Left kidney (tissue), 2 donors: ENCODE measurements around the gene MAGIX. TPM values are rescaled to one million over a fixed set of nuclear protein-coding genes. Genes with fewer than 3 reads are reported as not detected.

Source experiments
- DNase-seq: peaks from one replicate; pipeline ENCODE4 v3.0.0-alpha.2; 2013
- polyA plus RNA-seq: library from polyadenylated mRNA; unstranded; fragments of 120-200 nt; gene quantifications from one replicate; pipeline ENCODE4 v1.2.1, GENCODE V29; 2013; ENCODE audit not compliant: insufficient read length

Gene MAGIX
- polyA plus RNA-seq, 1 donor: 4.3 TPM

GRCh38 chrX:49205443-49205842 lies 42.9 kb downstream of the MAGIX start:
- no peak for DNase-seq

- DNase-seq: no peak
Observed at GRCh38 chrX:49206543-49206942, 44.0 kb downstream of the MAGIX start.

- no peak for DNase-seq
Observed at GRCh38 chrX:49208399-49208798, 45.8 kb downstream of the MAGIX start.

DNA sequence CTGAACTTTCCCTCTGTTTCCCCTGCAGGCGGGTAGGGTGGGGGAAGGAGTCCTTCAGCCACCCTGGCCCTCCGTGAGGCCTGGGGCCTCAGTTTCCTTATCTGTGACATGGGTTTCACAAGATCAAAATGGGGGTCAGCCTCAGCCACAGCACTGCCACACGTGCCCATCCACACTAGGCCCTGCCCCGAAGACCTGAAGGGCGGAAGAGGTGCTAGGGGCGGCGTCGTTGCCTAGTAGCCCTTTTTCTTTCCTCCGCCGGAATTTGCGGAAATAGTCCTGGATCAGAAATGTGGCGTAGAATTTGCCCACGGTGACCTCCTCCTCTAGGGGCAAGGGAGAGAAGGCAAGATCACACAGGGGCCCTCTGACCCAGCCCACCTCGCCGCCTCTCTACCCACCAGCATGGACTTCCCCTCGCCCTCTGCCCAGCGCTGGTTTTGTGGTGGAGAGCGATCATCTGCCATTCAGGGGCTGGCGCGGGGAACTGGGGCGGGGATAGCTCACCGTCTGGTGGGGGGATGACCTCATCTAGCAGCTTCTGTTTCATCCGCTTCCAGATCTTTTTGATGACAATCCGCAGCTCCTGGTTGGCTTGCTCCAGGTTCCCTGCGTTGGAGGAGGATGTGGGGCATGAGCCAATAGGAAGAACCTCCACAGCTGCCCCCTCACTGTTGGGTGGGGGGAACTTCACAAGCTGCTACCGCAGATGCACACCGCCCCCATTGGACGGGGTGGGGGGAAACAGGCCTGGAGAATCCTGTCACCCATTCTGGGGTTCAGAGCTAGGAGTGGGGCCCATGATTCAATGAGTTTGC lies 47.1 kb downstream of the MAGIX start:
- no peak for DNase-seq

GRCh38 chrX:49210406-49210805 lies 47.8 kb downstream of the MAGIX start:
- no peak for DNase-seq

GRCh38 chrX:49211074-49211473 lies 48.5 kb downstream of the MAGIX start:
- DNase-seq: no peak

- DNase-seq: no peak
Observed at GRCh38 chrX:49212209-49212608, 49.7 kb downstream of the MAGIX start.

DNA sequence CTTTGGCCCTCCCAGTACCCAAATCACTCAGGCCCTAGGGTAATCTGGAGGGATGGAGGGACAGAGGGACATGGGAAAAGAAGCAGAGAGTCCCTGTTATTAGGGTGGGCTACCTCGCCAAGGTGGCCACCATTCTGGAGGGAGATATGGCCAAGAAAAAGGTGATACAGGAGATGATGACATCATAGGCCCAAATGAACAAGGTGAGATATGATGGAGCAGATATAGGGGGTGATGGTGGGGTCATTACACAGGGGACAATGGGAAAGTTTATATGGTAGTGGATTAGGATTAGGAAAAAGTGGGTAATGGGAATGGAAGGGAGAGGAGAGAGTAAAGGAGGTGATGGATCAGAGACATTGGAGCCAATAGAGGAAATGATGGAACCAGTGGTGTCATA lies 50.3 kb downstream of the MAGIX start:
- DNase-seq: no peak

DNA sequence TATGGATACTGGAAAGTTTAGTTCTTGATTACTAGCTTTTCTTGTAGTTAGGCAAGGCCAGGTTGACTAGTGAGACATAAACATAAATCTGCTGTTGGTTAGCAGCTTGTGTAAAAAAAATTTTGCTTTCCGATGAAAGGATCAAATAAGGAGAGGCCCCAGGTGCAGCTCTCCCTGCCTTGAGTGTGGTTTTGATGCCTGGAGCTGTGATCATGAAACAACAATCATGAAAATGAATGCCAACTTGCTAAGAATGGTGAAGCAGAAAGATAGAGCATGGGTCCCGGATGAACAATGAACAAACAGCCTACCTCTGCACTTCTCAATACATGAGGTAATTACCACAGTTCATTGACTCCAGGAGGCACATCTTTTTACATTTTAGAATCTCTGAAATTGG lies 51.9 kb downstream of the MAGIX start:
- no peak for DNase-seq

GRCh38 chrX:49214996-49215526 lies 52.5 kb downstream of the MAGIX start:
- DNase-seq: no peak

Other genes starting within 250 kb of the MAGIX start
- gene PIM2, start 243.7 kb upstream of the MAGIX start, polyA plus RNA-seq: 6.6 TPM
- gene OTUD5, start 205.2 kb upstream of the MAGIX start, polyA plus RNA-seq: 67.2 TPM
- gene KCND1, start 190.9 kb upstream of the MAGIX start, polyA plus RNA-seq: 3.1 TPM
- 72.9 TPM for gene GRIPAP1, start 160.5 kb upstream of the MAGIX start, polyA plus RNA-seq
- gene TFE3, start 119.4 kb upstream of the MAGIX start, polyA plus RNA-seq: 32.2 TPM
- 11.7 TPM for gene CCDC120, start 103.8 kb upstream of the MAGIX start, polyA plus RNA-seq
- gene PRAF2, start 88.8 kb upstream of the MAGIX start, polyA plus RNA-seq: 32.1 TPM
- 57.9 TPM for gene WDR45, start 82.9 kb upstream of the MAGIX start, polyA plus RNA-seq
- gene GPKOW, start 39.0 kb upstream of the MAGIX start, polyA plus RNA-seq: 21.4 TPM
- 37.9 TPM for gene PLP2, start 9.1 kb downstream of the MAGIX start, polyA plus RNA-seq
- gene PRICKLE3, start 23.6 kb downstream of the MAGIX start, polyA plus RNA-seq: 5.6 TPM
- 2.6 TPM for gene SYP, start 37.4 kb downstream of the MAGIX start, polyA plus RNA-seq
- gene CACNA1F, start 70.6 kb downstream of the MAGIX start, polyA plus RNA-seq: 0.47 TPM
- 16.3 TPM for gene CCDC22, start 72.7 kb downstream of the MAGIX start, polyA plus RNA-seq
- 0.85 TPM for gene FOXP3, start 102.0 kb downstream of the MAGIX start, polyA plus RNA-seq
- gene PPP1R3F, start 107.0 kb downstream of the MAGIX start, polyA plus RNA-seq: 8.1 TPM
- 0.27 TPM for gene GAGE10, start 140.9 kb downstream of the MAGIX start, polyA plus RNA-seq
- not detected for gene GAGE12J, start 159.3 kb downstream of the MAGIX start, polyA plus RNA-seq
- not detected for gene GAGE13, start 168.8 kb downstream of the MAGIX start, polyA plus RNA-seq